Endothelial cell of umbilical vein (primary cell): Measurements from ENCODE around the gene CCR3. TPM values are rescaled to one million over a fixed set of nuclear protein-coding genes. Genes with fewer than 3 reads are reported as not detected.

Experiments
- BruUV-seq: library from RNA; stranded (reverse); fragments of 400-500 nt; replicated peaks from 2 replicates; lab custom pipeline; 2021; lab: Mats Ljungman, UMichigan
- CTCF ChIA-PET: fragments of 300-600, 350-600 bp; sonication (Branson Sonifier 250); formaldehyde crosslinking; loops from one replicate; lab custom pipeline; 2021; ENCODE audit warnings: antibody characterized with exemption, inconsistent platforms; lab: Charles Lee
- POLR2A ChIA-PET: fragments of 300-600, 350-600 bp; sonication (Branson Sonifier 250); formaldehyde crosslinking; loops from one replicate; lab custom pipeline; 2021; ENCODE audit warnings: antibody characterized with exemption, inconsistent platforms; lab: Charles Lee
- DNase-seq: peaks from one replicate; pipeline ENCODE4 v3.0.0-alpha.2; 2011; ENCODE audit warnings: low read depth, low spot score
- FAIRE-seq: peaks from 2 replicates; lab custom pipeline; 2011; peaks lifted over from hg19 to GRCh38; lab: Jason Lieb, UNC
- H2AFZ ChIP-seq: 2 replicates; pipeline ENCODE4 v1.6.0; 2012; ENCODE audit warnings: low read depth, low read length, control low read depth, inconsistent platforms
- H3K27ac ChIP-seq: 2 replicates; pipeline ENCODE4 v1.5.1; 2011; ENCODE audit warnings: low read depth, mild to moderate bottlenecking, control low read depth, low read length, moderate library complexity; ENCODE audit not compliant: insufficient read depth
- H3K27me3 ChIP-seq, 2 experiments: 2 replicates each; pipeline versions ENCODE4 v1.6.0 to v1.6.1; 2011; ENCODE audit warnings: low read length in 2 of 2, mixed read lengths in 1 of 2; ENCODE audit not compliant: control insufficient read depth in 2 of 2, insufficient read depth in 2 of 2
- H3K36me3 ChIP-seq, 2 experiments: 2 replicates in 1 of 2; 3 replicates in 1 of 2; pipeline ENCODE4 v1.5.1; 2011; ENCODE audit warnings: low read length in 2 of 2, mild to moderate bottlenecking in 1 of 2, moderate library complexity in 1 of 2; ENCODE audit not compliant: control insufficient read depth in 2 of 2, insufficient read depth in 2 of 2; ENCODE audit errors: extremely low read depth in 1 of 2
- H3K4me1 ChIP-seq: 3 replicates; pipeline ENCODE4 v1.5.1; 2011; ENCODE audit warnings: mild to moderate bottlenecking, low read length; ENCODE audit not compliant: control insufficient read depth, insufficient read depth; ENCODE audit errors: extremely low read depth
- H3K4me2 ChIP-seq: 2 replicates; pipeline ENCODE4 v1.6.1; 2011; ENCODE audit warnings: low read length, control low read depth, mixed read lengths; ENCODE audit not compliant: insufficient read depth
- H3K4me3 ChIP-seq, 3 experiments: fragments of 200-600 bp in 1 of 3; sonication (generic), shearing (Covaris generic) in 1 of 3; replicated peaks in 1 of 3; 2 replicates each; pipeline ENCODE4 v1.5.1; 2011 to 2016; ENCODE audit warnings: control low read depth in 3 of 3, low read length in 3 of 3, mild to moderate bottlenecking in 2 of 3, inconsistent platforms in 1 of 3, low read depth in 1 of 3, moderate library complexity in 1 of 3; ENCODE audit not compliant: insufficient read depth in 1 of 3
- H3K79me2 ChIP-seq: 2 replicates; pipeline ENCODE4 v1.6.0; 2012; ENCODE audit warnings: low read length, inconsistent platforms; ENCODE audit not compliant: control insufficient read depth, insufficient read depth
- H3K9ac ChIP-seq: replicated peaks from 2 replicates; pipeline ENCODE3; 2011; ENCODE audit warnings: low read length, control low read depth; ENCODE audit not compliant: insufficient read depth; ENCODE audit errors: extremely low read depth
- H3K9me1 ChIP-seq: replicated peaks from 3 replicates; pipeline ENCODE4 v1.6.0; 2011; ENCODE audit warnings: mild to moderate bottlenecking, low read length; ENCODE audit not compliant: control insufficient read depth, insufficient read depth; ENCODE audit errors: extremely low read depth
- H3K9me3 ChIP-seq: replicated peaks from 2 replicates; pipeline ENCODE4 v1.5.1; 2012; ENCODE audit warnings: low read length, inconsistent platforms; ENCODE audit not compliant: control insufficient read depth, insufficient read depth
- H4K20me1 ChIP-seq: replicated peaks from 2 replicates; pipeline ENCODE3; 2011; ENCODE audit warnings: mild to moderate bottlenecking, low read length; ENCODE audit not compliant: control insufficient read depth, insufficient read depth; ENCODE audit errors: extremely low read depth
- EZH2 ChIP-seq: IDR thresholded peaks from 2 replicates; pipeline ENCODE4 v1.6.1; 2012; ENCODE audit warnings: borderline replicate concordance, low read depth, mild to moderate bottlenecking, moderate library complexity, low read length, inconsistent platforms; ENCODE audit not compliant: severe bottlenecking
- FOS ChIP-seq: IDR thresholded peaks from 2 replicates; pipeline ENCODE4 v1.6.1; 2011; ENCODE audit warnings: mild to moderate bottlenecking, low read length, moderate library complexity, borderline replicate concordance; ENCODE audit not compliant: insufficient read depth
- GATA2 ChIP-seq: IDR thresholded peaks from 2 replicates; pipeline ENCODE4 v1.7.0; 2011; ENCODE audit warnings: low read depth, mild to moderate bottlenecking, moderate library complexity, mixed read lengths, low read length; ENCODE audit not compliant: insufficient read length, insufficient read depth
- JUN ChIP-seq: IDR thresholded peaks from 2 replicates; pipeline ENCODE4 v1.6.1; 2011; ENCODE audit warnings: borderline replicate concordance, low read depth; ENCODE audit not compliant: insufficient read length, insufficient read depth
- MYC ChIP-seq: IDR thresholded peaks from one replicate; pipeline ENCODE4 v1.6.1; 2011; ENCODE audit warnings: mild to moderate bottlenecking, low read depth, low read length
- POLR2A ChIP-seq: IDR thresholded peaks from 2 replicates; pipeline ENCODE4 v1.6.1; 2012; ENCODE audit warnings: low read depth, mild to moderate bottlenecking, control low read depth, low read length
- POLR2AphosphoS5 ChIP-seq: IDR thresholded peaks from 2 replicates; pipeline ENCODE4 v1.6.1; 2012; ENCODE audit warnings: low read depth, mild to moderate bottlenecking, control low read depth, low read length, moderate library complexity; ENCODE audit not compliant: insufficient read depth
- dilution Hi-C: fragments of 300-500 bp; cut with MboI; formaldehyde crosslinking; loops from one replicate; pipeline ENCODE4 v1.15.0; 2019; ENCODE audit warnings: low sequenced_read_pairs; ENCODE audit not compliant: extremely low pct_ligation_motif_present
- intact Hi-C: fragments of 100-400 bp; cut with micrococcal nuclease; formaldehyde crosslinking; loops from one replicate; pipeline ENCODE4 v1.10.0; 2022
- polyA plus RNA-seq, 4 experiments: library from polyadenylated mRNA; depleted of rRNA in 3 of 4; stranded (reverse) in 3 of 4; unstranded in 1 of 4; fragments of >200 nt; gene quantifications; 2 replicates each; pipeline versions ENCODE4 v1.2.1 to v1.2.3, GENCODE V29; 2011 to 2012; ENCODE audit warnings: missing spikeins in 1 of 4
- total RNA-seq: library from RNA; stranded (reverse); gene quantifications from 2 replicates; pipeline ENCODE4 v1.2.3, GENCODE V29; 2021
- TF ChIP-seq, protein P1 (sequence below), 2 donors: IDR thresholded peaks; 1 replicate in 1 of 2; 2 replicates in 1 of 2; pipeline ENCODE4 v1.5.1; 2011; ENCODE audit warnings: low read length in 2 of 2, mild to moderate bottlenecking in 2 of 2, moderate library complexity in 2 of 2, control low read depth in 1 of 2, inconsistent platforms in 1 of 2, low read depth in 1 of 2; ENCODE audit not compliant: insufficient read depth in 1 of 2; ENCODE audit errors: extremely low read depth in 1 of 2
- TF ChIP-seq, protein P2 (sequence below): IDR thresholded peaks from 2 replicates; pipeline ENCODE4 v1.6.1; 2011; ENCODE audit not compliant: insufficient read depth, insufficient read length

Gene CCR3
- total and polyA plus RNA-seq, 2 donors (not counting 3 experiments of a cell fraction or from before 2014, with no cell fraction given) = not detected

DNA sequence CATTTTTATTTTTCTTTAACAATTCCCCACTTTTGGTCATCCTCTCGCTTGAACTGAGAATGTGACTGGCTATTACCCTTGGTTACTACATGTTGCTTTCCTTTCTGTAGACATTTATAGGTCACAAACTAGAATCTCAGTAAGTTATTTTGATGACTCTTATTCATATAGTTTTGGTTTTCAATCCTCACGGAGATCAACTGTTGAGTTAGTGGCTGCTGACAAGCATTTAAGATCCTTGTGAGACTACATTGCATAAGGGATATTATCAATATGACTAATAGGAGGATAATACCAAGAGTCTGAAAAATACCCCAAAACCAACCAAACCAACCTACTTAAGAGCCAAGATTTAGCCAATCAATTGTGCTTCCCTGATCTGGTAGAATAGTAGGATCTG, 16.3 kb downstream of the CCR3 start:
- Histone ChIP-seq H3K27me3 (peaks cover 0 to 6% of the 10 kb centered on the region in 2 experiments), H3K9ac (no peak overlapping the region), H3K27ac (no peak overlapping the region), H3K9me1 (no peaks in the 10 kb centered on the region), H3K4me2 (no peak overlapping the region), H3K4me3 (no peak overlapping the region), H3K4me1 (no peaks in the 10 kb centered on the region), H4K20me1 (no peaks in the 10 kb centered on the region), H3K36me3 (no peaks in the 10 kb centered on the region), H3K79me2 (no peaks in the 10 kb centered on the region), H3K9me3 (no peaks in the 10 kb centered on the region), H2AFZ (no peak overlapping the region)
- dilution Hi-C loops = no loop called here
- ChIA-PET CTCF (interaction anchor here (0.9 kb wide), 1 partner anchor 58 kb away, joined by 3 read pairs; no protein-coding TSS in a partner anchor), POLR2A (no interaction called here)
- no peak for FAIRE-seq
- TF ChIP-seq GATA2 = no peak
- TF ChIP-seq, protein P1, sequence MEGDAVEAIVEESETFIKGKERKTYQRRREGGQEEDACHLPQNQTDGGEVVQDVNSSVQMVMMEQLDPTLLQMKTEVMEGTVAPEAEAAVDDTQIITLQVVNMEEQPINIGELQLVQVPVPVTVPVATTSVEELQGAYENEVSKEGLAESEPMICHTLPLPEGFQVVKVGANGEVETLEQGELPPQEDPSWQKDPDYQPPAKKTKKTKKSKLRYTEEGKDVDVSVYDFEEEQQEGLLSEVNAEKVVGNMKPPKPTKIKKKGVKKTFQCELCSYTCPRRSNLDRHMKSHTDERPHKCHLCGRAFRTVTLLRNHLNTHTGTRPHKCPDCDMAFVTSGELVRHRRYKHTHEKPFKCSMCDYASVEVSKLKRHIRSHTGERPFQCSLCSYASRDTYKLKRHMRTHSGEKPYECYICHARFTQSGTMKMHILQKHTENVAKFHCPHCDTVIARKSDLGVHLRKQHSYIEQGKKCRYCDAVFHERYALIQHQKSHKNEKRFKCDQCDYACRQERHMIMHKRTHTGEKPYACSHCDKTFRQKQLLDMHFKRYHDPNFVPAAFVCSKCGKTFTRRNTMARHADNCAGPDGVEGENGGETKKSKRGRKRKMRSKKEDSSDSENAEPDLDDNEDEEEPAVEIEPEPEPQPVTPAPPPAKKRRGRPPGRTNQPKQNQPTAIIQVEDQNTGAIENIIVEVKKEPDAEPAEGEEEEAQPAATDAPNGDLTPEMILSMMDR (IDR thresholded peaks at IDR 0.05; ENCODE audit: extremely low read depth in 1 of 2, insufficient read depth in 1 of 2, low read depth in 1 of 2, low read length in 2 of 2) = no peak
- TF ChIP-seq, protein P2, sequence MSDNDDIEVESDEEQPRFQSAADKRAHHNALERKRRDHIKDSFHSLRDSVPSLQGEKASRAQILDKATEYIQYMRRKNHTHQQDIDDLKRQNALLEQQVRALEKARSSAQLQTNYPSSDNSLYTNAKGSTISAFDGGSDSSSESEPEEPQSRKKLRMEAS = no peak
- TF ChIP-seq JUN = no peak
- no peak for TF ChIP-seq POLR2AphosphoS5
- no peak for TF ChIP-seq EZH2
- no peak for TF ChIP-seq POLR2A
- TF ChIP-seq MYC = no peak
- TF ChIP-seq FOS = no peak
- intact Hi-C loops = no loop called here
- no peak for DNase-seq
- no TSS peak for BruUV-seq
